ENCODE results near the gene POC1A.

DNA sequence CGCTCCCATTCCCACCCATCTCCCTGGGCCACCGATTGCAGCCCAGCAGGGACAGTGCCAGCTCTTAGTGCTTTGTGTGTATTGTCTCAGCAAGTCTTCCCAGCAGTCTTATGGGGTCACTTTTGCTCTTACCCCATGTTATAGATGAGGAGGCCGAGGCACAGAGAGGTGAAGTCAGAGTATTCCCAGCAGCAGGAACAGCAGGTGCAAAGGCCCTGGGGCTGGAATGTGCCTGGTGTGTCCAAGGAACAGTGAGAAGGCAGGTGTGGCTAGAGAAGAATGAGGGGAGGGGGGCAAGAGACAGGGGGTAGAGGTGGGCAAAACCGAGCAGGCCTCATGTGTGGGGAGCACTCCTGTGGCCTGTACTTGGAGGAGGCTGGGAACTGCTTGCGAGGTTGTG is 85.1 kb downstream of the POC1A start:
- no peak for TF ChIP-seq POLR2A (IDR thresholded peaks at IDR 0.05)
- TF ChIP-seq, protein P1, sequence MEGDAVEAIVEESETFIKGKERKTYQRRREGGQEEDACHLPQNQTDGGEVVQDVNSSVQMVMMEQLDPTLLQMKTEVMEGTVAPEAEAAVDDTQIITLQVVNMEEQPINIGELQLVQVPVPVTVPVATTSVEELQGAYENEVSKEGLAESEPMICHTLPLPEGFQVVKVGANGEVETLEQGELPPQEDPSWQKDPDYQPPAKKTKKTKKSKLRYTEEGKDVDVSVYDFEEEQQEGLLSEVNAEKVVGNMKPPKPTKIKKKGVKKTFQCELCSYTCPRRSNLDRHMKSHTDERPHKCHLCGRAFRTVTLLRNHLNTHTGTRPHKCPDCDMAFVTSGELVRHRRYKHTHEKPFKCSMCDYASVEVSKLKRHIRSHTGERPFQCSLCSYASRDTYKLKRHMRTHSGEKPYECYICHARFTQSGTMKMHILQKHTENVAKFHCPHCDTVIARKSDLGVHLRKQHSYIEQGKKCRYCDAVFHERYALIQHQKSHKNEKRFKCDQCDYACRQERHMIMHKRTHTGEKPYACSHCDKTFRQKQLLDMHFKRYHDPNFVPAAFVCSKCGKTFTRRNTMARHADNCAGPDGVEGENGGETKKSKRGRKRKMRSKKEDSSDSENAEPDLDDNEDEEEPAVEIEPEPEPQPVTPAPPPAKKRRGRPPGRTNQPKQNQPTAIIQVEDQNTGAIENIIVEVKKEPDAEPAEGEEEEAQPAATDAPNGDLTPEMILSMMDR (IDR thresholded peaks at IDR 0.05) = no peak

Measured in uterus (tissue), 2 donors.